Middle frontal gyrus (tissue), 1 donor: ENCODE measurements around the gene TBC1D14.

Source experiments
- DNase-seq: peaks from one replicate; pipeline ENCODE4 v3.0.0-alpha.2; 2015; ENCODE audit warnings: low spot score; ENCODE audit errors: extremely low spot score

The TBC1D14 gene

DNA sequence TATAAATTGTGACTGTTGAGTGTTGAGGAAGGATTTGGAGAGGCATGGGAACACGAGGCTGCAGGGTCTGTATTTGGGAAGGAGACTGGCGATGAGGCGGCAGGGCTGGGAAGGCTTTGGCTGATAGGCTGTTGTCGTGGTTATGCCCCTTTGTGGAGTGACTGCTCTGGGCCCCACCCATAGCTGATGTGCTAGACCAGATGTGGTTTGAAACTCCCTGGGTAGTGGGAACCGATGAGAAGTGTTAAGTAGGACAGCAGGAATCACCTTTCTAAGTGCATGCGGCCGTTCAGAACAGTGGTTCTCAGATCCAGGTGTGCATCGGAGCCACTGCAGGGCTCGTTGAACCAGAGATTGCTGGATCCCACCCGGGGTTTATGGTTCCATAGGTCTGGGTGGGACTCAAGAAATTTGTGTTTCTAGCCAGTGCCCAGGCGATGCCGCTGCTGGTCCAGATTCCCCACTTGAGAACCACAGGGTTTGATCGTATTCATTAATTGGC is 42.3 kb downstream of the TBC1D14 start:
- no peak for DNase-seq

DNA sequence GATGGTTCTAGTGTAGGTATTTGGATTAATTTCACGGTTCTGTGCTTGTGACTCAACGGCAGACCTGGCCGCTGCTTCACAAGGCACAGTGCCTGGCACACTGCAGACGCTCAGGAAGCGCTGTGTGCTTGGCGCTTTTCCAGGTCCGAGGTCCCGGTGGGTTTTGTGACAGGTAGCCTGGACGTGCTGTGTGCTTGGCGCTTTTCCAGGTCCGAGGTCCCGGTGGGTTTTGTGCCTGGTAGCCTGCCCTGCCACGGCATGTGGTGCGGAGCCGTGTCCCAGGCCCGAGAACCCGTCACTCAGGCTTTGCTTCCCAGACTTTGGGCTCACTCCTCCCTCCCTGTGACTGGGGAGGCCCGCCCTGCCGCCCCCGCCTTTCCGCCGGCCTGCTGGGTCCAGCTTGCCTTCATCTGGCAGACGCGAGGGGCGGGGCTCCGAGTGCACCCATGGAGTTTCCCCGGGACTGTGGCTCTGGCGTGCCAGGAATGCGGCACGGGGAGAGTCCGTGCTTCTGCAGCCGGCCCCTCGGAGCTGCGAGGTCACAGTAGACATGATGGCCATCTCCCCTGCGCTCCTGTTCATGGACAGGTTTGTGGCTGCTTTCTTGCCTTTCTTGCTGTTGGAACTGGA is 44.2 kb downstream of the TBC1D14 start:
- DNase-seq = no peak

DNA sequence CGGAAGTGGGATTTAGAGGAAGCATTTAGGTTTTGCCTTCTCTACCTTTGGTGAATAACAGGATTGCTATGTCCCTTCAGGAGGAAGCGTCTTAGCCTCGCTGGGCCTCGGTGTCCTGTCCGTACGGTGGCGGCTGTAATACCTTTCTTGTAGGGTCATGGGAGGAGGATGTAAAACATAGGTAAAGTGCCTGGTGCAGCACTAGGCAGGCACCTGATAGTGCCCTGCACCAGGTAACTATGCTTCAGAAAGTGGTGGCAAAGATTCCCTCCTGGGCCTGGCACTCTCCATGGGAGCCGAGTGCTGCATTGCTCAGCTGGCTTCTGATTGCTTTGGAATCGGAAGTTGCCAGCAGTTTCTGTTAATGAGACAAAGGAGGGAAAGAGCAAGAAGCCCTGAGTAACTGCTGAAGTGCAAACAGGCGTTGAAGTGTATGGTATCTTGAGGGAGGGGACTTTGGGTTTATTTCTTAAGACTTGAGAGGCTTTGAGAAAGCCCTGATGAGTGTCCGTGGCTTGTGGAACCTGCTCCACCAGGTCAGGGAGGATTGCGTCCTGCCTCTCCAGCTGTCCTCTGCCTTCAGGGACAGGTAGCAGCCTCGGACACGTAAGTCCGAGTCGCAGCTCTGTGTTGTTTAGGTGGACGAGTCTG is 45.8 kb downstream of the TBC1D14 start:
- DNase-seq = no peak

DNA sequence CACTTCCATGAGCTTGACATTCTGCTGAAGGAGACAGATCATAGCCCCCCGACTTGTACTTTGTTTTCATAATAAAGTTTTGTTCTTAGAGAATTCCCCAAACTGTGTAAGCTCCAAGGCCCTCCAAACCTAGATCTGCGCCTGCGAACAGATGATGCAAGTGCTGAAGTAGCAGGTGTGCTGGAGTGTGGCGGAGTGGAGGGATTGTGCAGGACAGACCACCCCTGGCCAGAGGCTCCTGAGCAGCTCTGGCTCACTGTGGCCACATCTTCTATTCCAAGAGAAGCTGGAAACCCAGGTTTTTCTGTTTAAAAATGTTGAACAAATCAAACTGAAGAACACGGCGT is 46.4 kb downstream of the TBC1D14 start:
- DNase-seq = no peak

DNA sequence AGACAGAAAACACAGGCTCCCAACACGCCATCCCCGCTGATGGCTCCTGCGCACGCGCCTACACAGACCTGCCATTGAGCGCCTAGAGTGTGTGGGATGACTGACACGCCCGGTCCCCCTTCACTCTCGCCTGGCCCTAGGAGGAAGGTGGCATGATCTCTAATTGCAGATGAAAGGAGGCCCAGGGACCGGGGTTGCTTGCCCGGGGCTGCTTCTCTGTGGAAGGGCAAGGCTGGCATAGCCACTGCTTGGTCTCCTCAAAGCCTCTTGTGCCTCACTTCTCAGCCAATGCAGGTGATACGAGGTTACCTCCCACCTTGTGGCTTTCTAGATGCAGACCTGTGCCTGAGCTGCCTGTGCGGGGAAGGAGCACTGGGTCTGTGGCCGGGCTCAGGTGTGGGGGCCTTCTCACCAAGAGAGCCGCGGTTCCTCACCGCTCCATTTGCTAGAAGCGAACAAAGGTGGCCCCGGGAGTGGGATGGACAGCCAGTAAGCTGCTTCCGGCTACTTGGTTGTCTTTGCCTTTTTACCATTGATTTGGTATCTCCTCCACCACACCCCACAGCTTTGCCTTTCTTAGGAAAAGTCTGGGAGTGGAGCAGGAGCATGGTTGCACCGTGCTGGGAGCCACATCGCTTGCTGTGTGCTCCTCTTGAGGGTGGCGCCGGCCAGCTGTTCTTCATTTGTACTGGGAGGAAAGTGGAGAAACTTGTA is 47.0 kb downstream of the TBC1D14 start:
- DNase-seq = no peak

DNA sequence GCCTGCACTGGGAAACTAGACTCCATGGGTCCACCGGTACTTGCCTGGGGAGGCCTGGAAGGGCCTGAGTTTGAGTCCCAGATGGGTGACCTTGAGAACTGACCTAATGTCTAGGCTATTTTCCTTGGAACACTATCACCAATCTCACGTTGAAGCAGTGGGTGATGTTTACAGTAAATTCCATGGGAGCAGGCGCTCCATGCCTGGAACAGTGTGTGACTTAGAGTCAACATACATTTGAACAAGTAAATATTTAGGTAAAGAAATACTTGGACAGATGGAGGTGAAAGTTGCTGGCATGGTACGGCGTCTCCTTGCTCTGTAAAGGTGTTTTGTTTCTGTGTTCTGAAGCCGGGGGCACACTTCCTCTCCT is 47.5 kb downstream of the TBC1D14 start:
- no peak for DNase-seq

DNA sequence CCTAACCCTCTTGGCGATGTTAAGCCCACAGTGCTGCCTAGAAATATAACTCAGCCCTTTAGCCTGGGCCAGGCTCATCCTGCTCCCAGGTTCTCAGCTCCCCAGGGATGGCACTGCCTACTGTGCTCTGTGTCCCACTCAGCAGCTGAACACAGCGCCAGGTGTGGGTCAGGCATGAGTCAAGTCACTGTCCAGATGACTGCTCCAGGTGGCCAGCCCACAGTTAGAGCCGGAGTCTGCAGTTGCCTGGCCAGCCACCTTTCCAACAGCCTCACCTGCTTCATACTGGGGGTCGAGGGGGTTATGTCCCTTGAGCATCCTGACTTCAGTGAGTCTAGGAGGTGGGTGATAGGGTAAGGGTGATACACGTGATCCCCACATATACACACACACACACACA is 48.4 kb downstream of the TBC1D14 start:
- no peak for DNase-seq

DNA sequence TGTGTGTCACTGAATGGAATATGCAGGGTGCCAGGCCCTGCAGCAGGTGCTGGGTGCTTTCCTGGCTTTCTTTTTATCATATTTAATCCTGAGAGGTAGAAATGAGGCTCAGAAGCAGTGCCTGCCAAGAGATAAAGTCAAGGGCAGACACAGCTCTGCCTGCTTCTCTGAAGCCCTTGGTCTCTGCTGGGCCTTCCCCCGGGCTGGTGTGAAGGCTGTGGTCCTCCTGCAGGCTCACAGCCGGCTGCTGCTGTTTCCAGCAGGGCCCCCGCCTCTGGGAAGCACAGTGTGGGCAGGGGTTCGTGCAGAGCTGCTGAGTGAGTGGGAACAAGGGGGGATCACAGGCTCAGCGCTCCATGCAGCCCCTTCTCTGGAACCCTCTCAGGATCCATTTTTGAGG is 49.6 kb downstream of the TBC1D14 start:
- DNase-seq = no peak

DNA sequence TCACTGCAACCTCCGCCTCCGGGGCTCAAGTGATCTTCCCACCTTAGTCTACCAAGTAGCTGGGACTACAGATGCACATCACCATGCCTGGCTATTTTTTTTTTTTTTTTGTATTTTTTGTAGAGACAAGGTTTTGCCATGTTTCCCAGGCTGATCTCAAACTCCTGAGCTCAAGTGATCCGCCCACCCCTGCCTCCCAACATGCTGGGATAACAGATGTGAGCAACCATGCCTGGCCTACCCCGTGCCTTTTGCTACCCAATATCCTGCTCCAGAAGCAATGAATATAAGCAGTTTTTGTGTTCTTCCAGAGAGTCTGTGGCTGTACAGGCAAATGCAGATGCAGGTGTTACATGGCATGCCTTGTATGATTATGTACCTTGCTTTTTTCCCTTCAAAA is 50.5 kb downstream of the TBC1D14 start:
- DNase-seq = no peak

DNA sequence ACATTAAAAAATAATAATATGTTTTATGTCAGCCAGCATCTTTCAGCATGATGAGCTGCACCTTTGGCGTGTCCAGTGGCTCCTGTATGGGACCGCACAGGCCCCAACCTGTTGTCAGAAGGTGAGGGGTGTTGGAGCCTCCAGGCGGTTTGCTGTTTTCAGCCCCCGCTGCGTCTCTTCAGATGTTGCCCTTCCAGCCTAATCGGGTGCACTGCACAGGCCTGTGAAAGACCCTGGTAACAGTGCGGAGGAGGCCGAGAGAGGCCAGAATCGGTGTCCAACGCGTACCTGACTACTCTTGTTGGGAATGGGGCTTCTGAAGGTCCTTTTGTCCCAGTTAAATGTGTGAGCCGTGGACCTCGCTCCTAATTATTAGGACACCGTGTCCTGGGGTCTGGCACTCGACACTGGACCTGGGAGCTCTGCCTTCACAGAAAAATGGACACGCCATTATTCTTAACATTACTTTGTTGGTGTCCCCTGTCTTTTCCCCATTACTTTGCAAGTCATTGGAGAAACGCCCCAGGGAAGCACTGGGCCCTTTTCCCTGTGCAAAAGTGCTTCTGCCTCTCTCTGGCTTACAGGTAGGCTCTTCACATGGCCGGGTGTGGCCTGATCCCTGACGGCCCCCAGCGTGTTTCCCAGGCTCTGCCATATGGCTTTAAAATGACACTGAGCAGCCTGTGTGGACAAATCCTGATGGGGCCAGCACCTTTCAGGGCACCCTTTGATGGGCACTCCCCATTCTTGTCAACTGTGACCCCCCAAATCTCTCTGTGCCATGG is 51.2 kb downstream of the TBC1D14 start:
- no peak for DNase-seq

DNA sequence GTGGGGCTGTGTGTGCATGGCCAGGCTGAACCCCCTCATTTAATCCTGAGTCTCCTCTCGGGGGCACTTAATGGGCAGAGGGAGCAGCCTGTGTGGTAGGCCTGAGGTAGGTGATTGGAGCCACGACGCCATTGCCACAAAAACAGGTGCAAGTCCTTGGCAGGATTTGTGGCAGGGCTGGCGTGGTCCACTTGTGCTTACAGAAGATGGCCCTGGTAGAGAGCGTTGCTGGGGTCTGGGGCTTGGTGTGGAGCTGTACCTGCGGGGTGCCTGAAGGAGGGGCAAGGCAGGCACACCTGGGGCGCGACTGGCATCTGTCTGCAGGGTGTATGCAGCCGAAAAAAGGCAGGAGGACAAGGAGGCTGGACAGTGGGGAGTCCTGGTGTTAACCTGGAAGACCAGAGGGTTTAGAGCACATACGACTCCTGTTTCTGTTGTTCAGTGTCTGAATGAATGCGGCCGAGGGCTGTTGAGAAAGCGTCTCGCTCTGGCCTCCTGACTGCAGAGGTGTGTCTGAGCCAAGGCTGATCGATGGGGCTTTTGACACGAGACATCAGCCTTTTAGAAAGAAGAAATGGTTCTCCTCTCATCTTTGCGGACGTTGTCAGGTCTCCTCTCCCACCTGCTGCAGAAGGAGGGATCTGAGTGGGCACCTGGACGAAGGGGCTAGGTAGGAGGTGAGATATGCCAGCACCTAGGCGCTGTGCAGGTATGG is 52.0 kb downstream of the TBC1D14 start:
- DNase-seq = no peak

DNA sequence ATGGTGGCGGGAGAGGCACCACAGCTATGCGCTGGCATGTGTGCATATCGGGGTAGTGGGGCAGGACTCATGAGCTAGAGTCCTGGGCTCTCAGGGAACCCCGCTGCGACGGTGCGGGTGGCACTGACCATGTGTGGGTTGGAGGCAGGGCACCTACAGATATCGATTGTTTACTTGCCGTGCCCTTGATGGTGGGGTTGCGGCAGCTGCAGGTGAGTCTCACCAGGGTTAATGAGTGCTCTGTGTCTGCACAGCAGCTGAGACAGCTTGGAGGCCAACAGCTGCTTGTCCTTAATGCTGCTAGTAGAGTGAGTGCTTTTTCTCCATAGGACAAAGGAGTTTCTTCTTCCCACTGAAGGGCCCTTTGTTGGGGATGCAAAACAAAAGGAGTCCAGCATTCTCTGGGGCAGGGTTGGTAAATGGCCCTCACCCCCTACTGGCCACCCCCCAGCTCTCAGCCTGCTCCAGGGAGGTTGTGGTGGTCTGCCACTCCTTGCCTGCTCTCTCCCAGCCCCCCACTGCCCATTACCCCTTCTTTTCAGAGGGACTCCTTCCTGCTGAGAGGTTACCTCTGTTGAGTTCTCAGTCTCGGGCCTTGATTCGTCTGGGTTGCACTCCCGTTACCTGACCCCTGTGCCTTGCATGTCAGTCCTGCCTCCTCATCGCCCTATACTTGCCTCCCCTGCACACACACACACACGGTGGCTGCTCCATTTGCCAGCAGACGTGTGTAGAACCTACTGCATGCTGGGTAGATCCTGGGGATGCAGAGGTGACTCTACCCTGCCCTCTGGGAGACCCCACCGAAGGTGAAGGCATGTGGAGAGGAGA is 52.8 kb downstream of the TBC1D14 start:
- no peak for DNase-seq

DNA sequence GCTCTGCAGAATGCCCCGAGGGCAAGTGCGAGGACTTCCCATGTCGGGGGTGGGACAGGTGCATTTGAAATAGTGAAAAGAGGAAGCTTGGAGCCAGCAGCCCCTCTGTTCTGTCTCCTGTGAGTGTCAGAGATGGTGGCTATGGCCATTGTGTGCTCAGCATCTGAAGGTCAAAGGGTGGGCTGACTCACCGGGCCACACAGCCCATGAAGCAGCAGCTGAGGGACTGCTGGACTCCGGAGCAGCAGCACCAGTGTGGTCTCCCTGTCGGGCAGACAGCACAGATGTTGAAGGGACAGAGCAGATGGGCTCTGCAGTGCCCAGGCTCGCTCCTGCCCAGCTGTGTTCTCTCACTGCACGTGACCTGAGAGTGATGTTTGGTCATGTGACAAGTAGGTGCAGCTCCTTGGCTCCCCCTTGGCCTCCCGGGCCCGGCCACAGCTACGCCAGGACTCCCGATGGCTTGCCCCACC is 53.5 kb downstream of the TBC1D14 start:
- no peak for DNase-seq

DNA sequence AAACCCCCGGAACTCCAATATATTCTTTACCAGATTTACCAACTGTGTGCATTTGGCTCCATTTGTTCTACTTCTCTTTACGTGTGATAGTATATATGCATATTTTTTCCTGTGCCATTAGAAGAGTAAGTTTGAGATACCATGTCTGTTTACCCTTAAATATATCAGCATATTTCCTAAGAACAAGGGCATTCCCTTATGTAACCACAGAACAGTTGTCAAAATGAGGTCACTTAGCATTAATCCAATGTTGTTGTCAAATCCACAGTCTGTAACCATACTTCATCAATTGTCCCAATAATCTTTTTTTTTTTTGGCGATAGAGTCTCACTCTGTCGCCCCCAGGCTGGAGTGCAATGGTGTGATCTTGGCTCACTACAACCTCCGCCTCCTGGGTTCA is 55.2 kb downstream of the TBC1D14 start:
- DNase-seq = no peak

DNA sequence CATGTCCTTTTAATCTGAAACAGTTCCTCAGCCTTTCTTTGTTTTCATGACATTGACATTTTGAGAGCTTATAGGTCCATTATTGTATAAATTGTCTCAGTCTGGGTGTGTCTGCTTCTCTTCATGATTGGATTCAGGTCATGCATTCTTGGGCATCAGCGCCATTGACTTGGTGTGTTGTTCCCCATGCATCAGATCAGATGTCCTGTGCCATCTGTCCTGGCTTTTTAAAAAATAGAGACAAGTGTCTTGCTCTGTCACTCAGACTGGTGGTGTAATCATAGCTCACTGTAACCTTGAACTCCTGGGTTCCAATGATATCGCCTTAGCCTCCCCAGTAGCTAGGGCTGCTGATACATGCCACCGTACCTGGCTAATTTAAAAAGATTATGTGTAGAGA is 55.7 kb downstream of the TBC1D14 start:
- no peak for DNase-seq

DNA sequence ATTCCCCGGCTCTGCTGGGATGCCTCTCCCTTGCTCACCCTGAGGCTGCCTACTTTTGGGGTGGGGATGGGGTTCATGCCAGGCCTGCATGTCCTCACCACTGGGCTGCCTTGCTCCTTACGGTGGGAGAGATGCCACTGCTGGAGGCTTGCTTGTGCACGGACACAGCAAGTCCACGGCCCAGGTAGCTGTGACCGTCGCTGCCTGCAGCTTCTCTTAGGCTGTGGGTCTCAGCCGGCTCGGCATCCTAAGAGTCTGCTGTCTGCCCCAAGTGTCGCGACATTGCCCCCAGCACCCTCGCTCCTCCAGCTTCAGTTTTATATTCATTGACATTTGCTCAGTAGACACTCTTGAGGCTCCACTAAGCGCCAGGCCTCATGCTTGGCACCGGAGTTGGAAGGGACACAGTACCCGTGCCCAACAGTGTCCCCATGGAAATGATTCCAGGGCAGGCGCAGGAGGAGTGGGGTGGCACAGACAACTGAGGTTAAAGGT is 58.3 kb downstream of the TBC1D14 start:
- no peak for DNase-seq

DNA sequence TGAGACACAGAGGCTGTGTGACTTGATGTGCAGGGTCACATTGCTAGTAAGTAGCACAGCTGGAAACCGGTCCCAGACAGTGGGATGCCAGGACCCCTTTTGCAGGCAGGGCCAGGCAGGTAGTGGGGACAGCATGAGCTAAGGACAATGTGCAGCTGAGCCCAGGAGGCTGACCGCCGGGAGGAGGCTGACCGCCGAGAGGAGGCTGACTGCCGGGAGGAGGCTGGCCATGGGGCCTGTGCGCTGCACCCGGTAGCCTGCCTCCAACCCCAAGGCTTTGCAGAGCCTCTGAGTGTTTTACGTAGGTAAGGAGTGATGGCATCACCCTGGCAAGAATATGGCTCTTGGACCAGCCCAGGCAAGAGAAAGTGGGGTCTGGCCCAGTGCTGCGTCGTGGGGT is 58.9 kb downstream of the TBC1D14 start:
- DNase-seq = no peak

DNA sequence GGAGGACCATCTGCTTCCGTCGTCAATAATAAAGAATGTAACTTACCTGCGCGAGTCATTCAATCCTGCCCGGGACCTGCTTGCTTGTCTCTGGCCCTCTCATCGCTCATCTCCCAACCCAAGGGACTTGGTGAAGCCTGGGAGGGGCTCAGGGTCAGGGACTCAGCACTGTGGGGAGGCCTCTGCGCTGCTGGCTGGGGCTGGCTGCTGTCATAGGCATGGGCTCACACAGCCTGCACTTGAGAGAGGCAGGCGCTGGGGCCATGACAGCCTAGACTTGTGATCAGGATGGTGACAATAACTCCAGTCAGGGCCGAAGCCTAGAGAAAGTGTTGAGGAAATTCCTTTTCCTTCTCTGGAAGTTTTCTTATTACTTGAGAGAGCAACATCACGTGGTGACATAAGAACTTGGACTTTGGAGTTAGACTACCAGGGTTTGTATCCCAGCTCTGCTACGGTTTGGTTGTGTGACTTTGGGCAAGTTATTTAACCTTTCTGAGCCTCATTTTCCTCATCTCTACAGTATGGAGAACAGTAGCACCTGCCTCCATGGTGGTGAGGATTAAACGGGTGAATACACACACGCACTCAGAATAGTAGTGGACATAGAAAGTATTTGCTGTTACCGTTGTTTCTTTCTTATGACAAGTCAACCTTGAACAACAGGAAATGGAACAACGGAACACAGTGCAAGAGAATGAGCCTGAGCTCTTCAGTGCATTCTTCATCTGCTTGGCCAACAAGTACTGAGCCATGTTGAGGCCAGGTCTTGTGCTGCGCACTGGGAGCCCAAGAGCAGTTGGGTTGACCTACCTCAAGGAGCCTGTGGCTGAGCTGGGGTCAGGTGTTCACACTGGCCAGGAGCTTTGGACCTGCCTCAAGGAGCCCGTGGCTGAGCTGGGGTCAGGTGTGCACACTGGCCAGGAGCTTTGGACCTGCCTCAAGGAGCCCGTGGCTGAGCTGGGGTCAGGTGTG is 60.5 kb downstream of the TBC1D14 start:
- DNase-seq = no peak
